GM12878 (cell line): Measurements from ENCODE around the gene RBBP8NL. TPM values are rescaled to one million over a fixed set of nuclear protein-coding genes. Genes with fewer than 3 reads are reported as not detected.

Experiments
- ATAC-seq: fragments of 200-7000 bp; cut with Tn5 transposase; 3 replicates; pipeline ENCODE4 v1.9.1; 2020; ENCODE audit warnings: mild to moderate bottlenecking, moderate library complexity
- BruUV-seq: library from RNA; stranded (reverse); fragments of 400-500 nt; replicated peaks from 2 replicates; lab custom pipeline; 2021; lab: Mats Ljungman, UMichigan
- CTCF ChIA-PET: fragments of 300-600 bp; sonication (Branson Sonifier 250); formaldehyde crosslinking; extraction: SDS; loops from one replicate; lab custom pipeline; 2021; ENCODE audit warnings: inconsistent platforms; lab: Yijun Ruan, JAX
- POLR2A ChIA-PET: fragments of 350-600 bp; formaldehyde crosslinking; extraction: SDS; loops from one replicate; lab custom pipeline; 2021; ENCODE audit warnings: inconsistent platforms; lab: Charles Lee
- RAD21 ChIA-PET: fragments of 300-600 bp; sonication (Branson Sonifier 250); formaldehyde crosslinking; loops from one replicate; lab custom pipeline; 2023; ENCODE audit warnings: antibody characterized with exemption; ENCODE audit not compliant: unreplicated experiment; lab: Charles Lee
- SMC1A ChIA-PET: fragments of 300-600 bp; sonication (Branson Sonifier 250); formaldehyde crosslinking; loops from one replicate; lab custom pipeline; 2023; ENCODE audit not compliant: unreplicated experiment, uncharacterized antibody; lab: Charles Lee
- DNase-seq: peaks from one replicate; pipeline ENCODE4 v3.0.0-alpha.2; 2011; ENCODE audit warnings: low read depth, low spot score
- FAIRE-seq: peaks from 3 replicates; lab custom pipeline; 2011; peaks lifted over from hg19 to GRCh38; lab: Jason Lieb, UNC
- H2AFZ ChIP-seq: 2 replicates; pipeline ENCODE4 v1.6.0; 2011; ENCODE audit warnings: low read depth, low read length, control low read depth; ENCODE audit not compliant: control insufficient read depth
- H3K27ac ChIP-seq: 2 replicates; pipeline ENCODE4 v1.5.1; 2011; ENCODE audit warnings: control low read depth; ENCODE audit not compliant: control insufficient read depth, insufficient read depth
- H3K27me3 ChIP-seq, 2 experiments: replicated peaks in 1 of 2; 2 replicates each; pipeline versions ENCODE4 v1.6.0 to v1.6.1; 2011; ENCODE audit warnings: low read length in 1 of 2; ENCODE audit not compliant: control insufficient read depth in 2 of 2, insufficient read depth in 2 of 2
- H3K36me3 ChIP-seq, 2 experiments: 2 replicates each; pipeline ENCODE4 v1.5.1; 2011; ENCODE audit warnings: low read length in 1 of 2; ENCODE audit not compliant: control insufficient read depth in 2 of 2, insufficient read depth in 2 of 2
- H3K4me1 ChIP-seq: 2 replicates; pipeline ENCODE4 v1.6.1; 2011; ENCODE audit warnings: mild to moderate bottlenecking, low read length, moderate library complexity, mixed read lengths; ENCODE audit not compliant: control insufficient read depth, insufficient read depth
- H3K4me2 ChIP-seq: 2 replicates; pipeline ENCODE4 v1.6.0; 2011; ENCODE audit warnings: control low read depth; ENCODE audit not compliant: control insufficient read depth, insufficient read depth
- H3K4me3 ChIP-seq: fragments of 200-600 bp; sonication (generic); 2 replicates; pipeline ENCODE4 v1.5.1; 2016
- H3K79me2 ChIP-seq: 2 replicates; pipeline ENCODE4 v1.6.0; 2011; ENCODE audit warnings: low read length; ENCODE audit not compliant: control insufficient read depth, insufficient read depth
- H3K9ac ChIP-seq: 2 replicates; pipeline ENCODE4 v1.8.0; 2011; ENCODE audit warnings: low read length, control low read depth, mixed read lengths; ENCODE audit not compliant: control insufficient read depth, insufficient read depth
- H3K9me3 ChIP-seq: replicated peaks from 3 replicates; pipeline ENCODE4 v1.5.1; 2011; ENCODE audit warnings: mild to moderate bottlenecking, low read length; ENCODE audit not compliant: control insufficient read depth, insufficient read depth
- H4K20me1 ChIP-seq: 2 replicates; pipeline ENCODE4 v1.6.0; 2011; ENCODE audit not compliant: control insufficient read depth, insufficient read depth
- CHD1 ChIP-seq: IDR thresholded peaks from 2 replicates; pipeline ENCODE4 v1.6.1; 2012; ENCODE audit warnings: low read depth, low read length, improper control_type of control experiment
- CTCF ChIP-seq, 3 experiments: IDR thresholded peaks in 2 of 3; conservative IDR thresholded peaks in 1 of 3; 2 replicates each; pipeline ENCODE4 v1.5.1; 2011; ENCODE audit warnings: low read depth in 3 of 3, low read length in 3 of 3, mild to moderate bottlenecking in 3 of 3, control low read depth in 2 of 3, moderate library complexity in 2 of 3, inconsistent platforms in 1 of 3, mixed read lengths in 1 of 3; ENCODE audit not compliant: control insufficient read depth in 2 of 3, insufficient read depth in 1 of 3; ENCODE audit errors: extremely low read depth in 1 of 3
- PAX5 ChIP-seq: IDR thresholded peaks from 2 replicates; pipeline ENCODE4 v1.6.1; 2011; ENCODE audit warnings: low read depth, low read length, borderline replicate concordance
- POLR2AphosphoS5 ChIP-seq: IDR thresholded peaks from 2 replicates; pipeline ENCODE4 v1.6.1; 2011; ENCODE audit warnings: mild to moderate bottlenecking, low read length, inconsistent platforms
- WGBS: methylation state at CpG from one replicate; pipeline ENCODE4 v1.1.6; 2016; ENCODE audit warnings: low lambda C conversion rate; ENCODE audit not compliant: insufficient replicate concordance, insufficient coverage; ENCODE audit errors: missing lambda C conversion rate; 5-methylcytosine and 5-hydroxymethylcytosine counted together
- in situ Hi-C: fragments of 300-500 bp; cut with MboI; formaldehyde crosslinking; loops from 9 replicates; pipeline ENCODE4 v1.14.3; 2018; ENCODE audit warnings: mixed read lengths
- intact Hi-C: fragments of 100-400 bp; cut with micrococcal nuclease; formaldehyde crosslinking; loops from one replicate; pipeline ENCODE4 v1.14.2; 2022; ENCODE audit not compliant: unreplicated experiment
- polyA plus RNA-seq, 11 experiments: library from polyadenylated mRNA; depleted of rRNA in 4 of 11; unstranded in 6 of 11; stranded (reverse) in 5 of 11; fragments of >200 nt; fragmentation: Nextera tagmentation in 4 of 11; fragmentation: Illumina TruSeq in 1 of 11; extraction: Ambion mirVana in 4 of 11; extraction: Trizol in 1 of 11; gene quantifications; 1 replicate in 1 of 11; 2 replicates in 10 of 11; pipeline versions ENCODE4 v1.2.1 to v1.2.3, GENCODE V29; 2011 to 2016; ENCODE audit warnings: inconsistent platforms in 2 of 11, missing spikeins in 2 of 11, low read depth in 1 of 11
- total RNA-seq, 4 experiments: library from RNA; depleted of rRNA in 3 of 4; stranded (reverse); fragments of >200 nt in 3 of 4; fragmentation: Illumina TruSeq in 1 of 4; extraction: Trizol in 1 of 4; gene quantifications; 2 replicates each; pipeline versions ENCODE4 v1.2.1 to v1.2.3, GENCODE V29; 2013 to 2021

Gene RBBP8NL
- total and polyA plus RNA-seq, 10 of the 15 experiments (the other 5 are each of a cell fraction or from before 2014, with no cell fraction given), result not detected

GRCh38 chr20:62369815-62370114 is 57.6 kb downstream of the RBBP8NL start:
- WGBS, result 18% methylated on average over 4 of the region's 4 CpGs
- H3K9ac ChIP-seq, result no peak overlapping the region
- no TSS peak for BruUV-seq
- no peak for FAIRE-seq
- intact Hi-C loops, result no loop called here
- H3K27ac ChIP-seq, result no peak overlapping the region
- no peaks in the 10 kb centered on the region for H4K20me1 ChIP-seq
- RAD21 ChIA-PET, result no interaction called here
- H3K27me3 ChIP-seq, result peaks cover 4 to 15% of the 10 kb centered on the region in 2 experiments
- POLR2A ChIA-PET, result no interaction called here
- no peak overlapping the region for H2AFZ ChIP-seq
- H3K4me1 ChIP-seq, result peaks cover 5% of the 10 kb centered on the region
- no peak for ATAC-seq
- SMC1A ChIA-PET, result no interaction called here
- no peak overlapping the region for H3K4me2 ChIP-seq
- CTCF ChIA-PET, result no interaction called here
- no peaks in the 10 kb centered on the region for H3K36me3 ChIP-seq
- no peak for DNase-seq
- in situ Hi-C loops, result no loop called here
- no peaks in the 10 kb centered on the region for H3K79me2 ChIP-seq
- 0 out of 2 replicates have a peak, but pooled peaks have one; percentile 24 for TF ChIP-seq PAX5
- no peak for TF ChIP-seq POLR2AphosphoS5
- TF ChIP-seq, all 136 proteins: peak for 1
- no peaks in the 10 kb centered on the region for H3K9me3 ChIP-seq
- no peak overlapping the region for H3K4me3 ChIP-seq

GRCh38 chr20:62368976-62369814 is 58.1 kb downstream of the RBBP8NL start:
- ChIA-PET CTCF (interaction anchor here (1.1 kb wide), 1 partner anchor 67 kb away, joined by 3 read pairs; no protein-coding TSS in a partner anchor), POLR2A (no interaction called here), SMC1A (no interaction called here), RAD21 (no interaction called here)
- no peak overlapping the region for H2AFZ ChIP-seq
- peaks cover 5% of the 10 kb centered on the region for H3K4me1 ChIP-seq
- no peaks in the 10 kb centered on the region for H3K9me3 ChIP-seq
- no peak overlapping the region for H3K4me3 ChIP-seq
- WGBS, result 19% methylated on average over 22 of the region's 28 CpGs
- H3K4me2 ChIP-seq, result no peak overlapping the region
- TF ChIP-seq CHD1 (no peak), CTCF (IDR thresholded peaks at IDR 0.05 in 2 of 3, conservative IDR thresholded peaks at IDR 0.05 in 1 of 3; ENCODE audit: control insufficient read depth in 2 of 3, extremely low read depth in 1 of 3, insufficient read depth in 1 of 3, low read depth in 3 of 3, low read length in 3 of 3) (peak; percentile 4 to 38 (median 15); a peak in 3 of 6 replicates)
- no peaks in the 10 kb centered on the region for H3K79me2 ChIP-seq
- no peak for FAIRE-seq
- no peak overlapping the region for H3K27ac ChIP-seq
- intact Hi-C loops, result no loop called here
- H3K9ac ChIP-seq, result no peak overlapping the region
- ATAC-seq, result peak; percentile 53
- peaks cover 4 to 15% of the 10 kb centered on the region in 2 experiments for H3K27me3 ChIP-seq
- no peak for DNase-seq
- H3K36me3 ChIP-seq, result no peaks in the 10 kb centered on the region
- H4K20me1 ChIP-seq, result no peaks in the 10 kb centered on the region
- in situ Hi-C loops, result no loop called here
- BruUV-seq, result no TSS peak
